GM18520 (cell line): ENCODE measurements around the gene GBGT1.

Experiments used
- ATAC-seq: cut with Tn5 transposase; IDR thresholded peaks from one replicate; pipeline ENCODE4 v1.9.1; 2021; ENCODE audit not compliant: unreplicated experiment

Gene GBGT1

GRCh38 chr9:133166392-133166791, 2.7 kb upstream of the GBGT1 start:
- no peak for ATAC-seq

GRCh38 chr9:133165452-133165730, 1.7 kb upstream of the GBGT1 start:
- ATAC-seq: no peak

- no peak for ATAC-seq
Observed at GRCh38 chr9:133164191-133164590, 477 bp upstream of the GBGT1 start.

GRCh38 chr9:133162861-133163503, 732 bp downstream of the GBGT1 start:
- ATAC-seq: no peak

- no peak for ATAC-seq
Observed at GRCh38 chr9:133161547-133161950, 2.2 kb downstream of the GBGT1 start.

GRCh38 chr9:133160742-133161546, 2.8 kb downstream of the GBGT1 start:
- no peak for ATAC-seq

- no peak for ATAC-seq
Observed at GRCh38 chr9:133158695-133159094, 5.0 kb downstream of the GBGT1 start.

- no peak for ATAC-seq
Observed at GRCh38 chr9:133155156-133155555, 8.6 kb downstream of the GBGT1 start.

- ATAC-seq: no peak
Observed at GRCh38 chr9:133154097-133154989, 9.4 kb downstream of the GBGT1 start.

- no peak for ATAC-seq
Observed at GRCh38 chr9:133153227-133154096, 10.3 kb downstream of the GBGT1 start.

GRCh38 chr9:133151601-133152525, 11.9 kb downstream of the GBGT1 start:
- ATAC-seq: no peak

- no peak for ATAC-seq
Observed at GRCh38 chr9:133151041-133151440, 12.7 kb downstream of the GBGT1 start.

- peak; percentile 47 for ATAC-seq
Observed at GRCh38 chr9:133149130-133150015, 14.3 kb downstream of the GBGT1 start.

GRCh38 chr9:133148199-133149129, 15.2 kb downstream of the GBGT1 start:
- peak; percentile 7 for ATAC-seq

GRCh38 chr9:133147412-133148198, 16.1 kb downstream of the GBGT1 start:
- no peak for ATAC-seq

- no peak for ATAC-seq
Observed at GRCh38 chr9:133146746-133147411, 16.8 kb downstream of the GBGT1 start.
